DMS 273 (cell line): ENCODE measurements around the gene SAMD13.
"Not testable (repeated sequence)": the region's sequence is repeated elsewhere in the genome, so short reads cannot be mapped to it uniquely, and the experiment has no call there.

Source experiments
- DNase-seq: peaks from one replicate; lab custom pipeline; 2025; ENCODE audit not compliant: unreplicated experiment; lab: John Stamatoyannopoulos, UW

The SAMD13 gene

DNA sequence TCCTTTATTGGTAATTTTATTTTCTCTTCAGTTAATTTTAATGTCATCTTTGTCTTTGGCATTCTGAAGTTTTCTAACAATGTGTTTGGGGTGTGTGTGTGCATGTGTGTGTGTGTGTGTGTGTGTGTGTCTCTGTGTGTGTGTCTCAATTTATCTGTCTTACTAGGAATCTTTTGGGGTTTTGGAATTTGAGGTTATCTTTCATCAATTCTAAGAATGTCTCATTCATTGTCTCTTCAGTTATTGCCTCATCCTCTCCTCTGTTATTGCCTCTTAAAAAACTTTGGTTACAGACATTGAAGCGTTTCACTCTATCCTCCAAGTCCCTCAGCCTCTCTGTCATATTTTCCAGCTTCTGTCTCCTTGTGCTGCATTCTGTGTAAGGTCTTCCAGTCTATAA, 18.1 kb upstream of the SAMD13 start:
- DNase-seq = no peak

DNA sequence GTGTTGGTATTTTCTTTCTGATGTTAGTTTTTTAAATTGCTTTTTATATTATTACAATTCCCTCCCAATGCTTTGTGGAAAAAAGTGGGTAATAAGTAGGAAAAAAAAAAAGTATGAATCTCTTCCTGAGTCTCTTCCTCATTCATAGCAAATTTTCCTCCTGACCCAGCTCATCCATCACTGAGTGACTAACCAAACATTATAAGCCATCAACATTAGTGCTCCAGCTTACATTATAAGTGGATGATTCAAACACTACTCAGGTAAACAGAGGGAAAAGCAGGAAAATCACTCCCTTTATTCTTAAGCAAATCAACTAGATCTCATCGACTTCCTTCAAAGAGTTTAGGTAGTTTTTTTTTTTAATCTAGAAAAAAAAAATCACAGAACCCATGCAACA, 15.4 kb upstream of the SAMD13 start:
- DNase-seq = no peak

DNA sequence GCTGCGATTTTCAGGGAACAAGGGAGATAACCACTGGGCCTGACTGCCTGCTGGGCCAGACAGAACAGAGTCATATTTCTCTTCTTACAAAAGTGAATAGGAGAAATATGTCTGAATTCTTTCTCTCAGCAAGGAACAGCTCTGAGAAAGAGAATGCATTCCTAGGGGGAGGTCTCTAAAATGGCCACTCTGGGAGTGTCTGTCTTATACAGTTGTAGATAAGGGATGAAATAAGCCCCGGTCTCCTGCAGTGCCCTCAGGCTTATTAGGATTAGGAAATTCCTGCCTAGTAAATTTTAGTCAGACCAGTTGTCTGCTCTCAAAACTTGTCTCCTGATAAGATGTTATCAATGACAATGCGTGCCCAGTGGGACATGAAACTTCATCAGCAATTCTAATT, 14.1 kb upstream of the SAMD13 start:
- DNase-seq = not testable (repeated sequence)

DNA sequence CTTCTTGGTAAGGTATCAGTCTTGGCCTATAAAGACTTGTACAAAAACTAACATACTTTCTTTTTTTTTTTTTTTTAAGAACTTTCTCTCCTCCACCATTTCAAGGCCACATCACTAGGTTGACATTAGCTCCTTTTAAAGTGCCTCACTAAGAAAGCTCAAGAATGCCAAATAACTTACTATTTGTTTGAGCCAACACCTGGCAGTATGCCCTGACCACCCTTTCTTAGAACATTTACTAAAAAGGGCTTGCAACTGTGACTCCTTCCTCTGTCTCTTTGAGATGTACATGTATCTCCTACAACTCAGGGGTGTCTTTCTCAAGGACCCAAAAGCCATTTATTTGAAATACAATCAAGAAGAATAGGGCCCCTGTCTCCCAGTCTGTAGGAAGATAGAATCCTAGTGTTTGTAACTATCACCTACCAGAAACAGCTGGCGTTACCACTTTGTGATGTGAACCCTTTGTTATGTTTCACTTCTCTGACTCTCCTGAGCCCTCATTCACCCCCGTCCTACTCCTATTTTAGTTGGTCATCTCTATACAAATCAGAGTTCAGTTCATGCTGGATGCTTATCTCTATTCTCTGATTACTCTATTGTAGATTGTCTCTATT, 12.2 kb upstream of the SAMD13 start:
- no peak for DNase-seq

DNA sequence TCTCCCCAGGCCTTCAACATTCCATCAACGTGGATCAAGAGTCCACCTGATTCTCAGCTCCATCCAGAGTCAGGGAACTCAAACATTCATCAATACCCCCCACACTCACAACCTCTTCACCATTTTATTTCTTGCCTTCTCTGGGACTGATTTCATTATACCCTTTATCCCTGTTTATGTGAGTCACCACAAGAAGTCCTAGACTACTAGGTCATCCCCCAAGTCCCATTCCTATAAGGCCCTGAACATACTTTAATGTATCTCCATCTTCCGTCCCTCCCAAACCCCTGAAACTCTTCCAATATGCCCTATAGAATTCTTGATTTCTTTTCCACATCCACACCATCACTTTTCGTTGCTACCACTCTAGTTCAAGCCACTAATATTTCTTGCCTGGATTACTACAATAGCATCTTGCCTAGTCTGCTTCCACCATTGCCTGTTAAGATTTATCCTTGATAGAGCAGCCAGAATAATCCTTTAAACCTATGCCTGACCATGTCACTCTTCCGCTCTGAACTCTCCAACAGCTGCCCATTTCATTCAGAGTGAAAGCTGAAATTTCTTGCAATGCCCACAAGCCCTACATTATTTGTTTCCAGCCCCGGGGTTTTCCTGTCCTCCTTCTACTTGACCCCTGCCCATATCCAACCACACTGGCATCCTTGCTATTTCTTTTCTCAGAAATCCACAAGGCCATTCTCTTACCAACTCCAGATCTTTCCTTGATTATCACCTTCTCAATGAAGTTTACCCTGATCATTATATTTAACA, 9.4 kb upstream of the SAMD13 start:
- no peak for DNase-seq

DNA sequence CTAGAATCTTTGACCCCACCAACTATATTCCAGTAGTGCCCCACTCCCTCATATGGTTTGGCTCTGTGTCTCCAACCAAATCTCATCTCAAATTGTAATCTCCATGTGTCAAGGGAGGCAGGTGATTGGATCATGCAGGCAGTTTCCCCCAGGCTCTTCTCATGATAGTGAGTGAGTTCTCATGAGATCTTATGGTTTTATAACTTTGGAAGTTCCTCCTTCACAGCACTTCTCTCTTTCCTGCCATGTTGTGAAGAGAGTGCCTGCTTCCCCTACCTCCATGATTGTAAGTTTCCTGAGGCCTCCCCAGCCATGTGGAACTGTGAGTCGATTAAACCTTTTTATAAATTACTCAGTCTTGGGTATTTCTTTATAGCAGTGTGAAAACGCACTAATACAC, 7.7 kb upstream of the SAMD13 start:
- no peak for DNase-seq

DNA sequence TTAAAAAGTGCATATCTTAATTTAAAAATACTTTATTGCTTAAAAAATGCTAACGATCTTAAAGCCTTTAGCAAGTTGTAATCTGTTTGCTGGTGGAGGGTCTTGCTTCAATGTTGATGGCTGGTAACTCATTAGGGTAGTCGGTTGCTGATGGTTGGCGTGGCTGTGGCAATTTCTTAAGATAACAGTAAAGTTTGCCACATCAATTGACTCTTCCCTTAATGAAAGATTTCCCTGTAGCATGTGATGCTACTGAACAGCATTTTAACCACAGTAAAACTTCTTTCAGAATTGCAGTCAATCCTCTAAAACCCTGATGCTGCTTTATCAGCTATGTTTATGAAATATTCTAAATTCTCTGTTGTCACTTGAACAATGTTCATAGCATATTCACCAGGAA, 6.8 kb upstream of the SAMD13 start:
- no peak for DNase-seq

DNA sequence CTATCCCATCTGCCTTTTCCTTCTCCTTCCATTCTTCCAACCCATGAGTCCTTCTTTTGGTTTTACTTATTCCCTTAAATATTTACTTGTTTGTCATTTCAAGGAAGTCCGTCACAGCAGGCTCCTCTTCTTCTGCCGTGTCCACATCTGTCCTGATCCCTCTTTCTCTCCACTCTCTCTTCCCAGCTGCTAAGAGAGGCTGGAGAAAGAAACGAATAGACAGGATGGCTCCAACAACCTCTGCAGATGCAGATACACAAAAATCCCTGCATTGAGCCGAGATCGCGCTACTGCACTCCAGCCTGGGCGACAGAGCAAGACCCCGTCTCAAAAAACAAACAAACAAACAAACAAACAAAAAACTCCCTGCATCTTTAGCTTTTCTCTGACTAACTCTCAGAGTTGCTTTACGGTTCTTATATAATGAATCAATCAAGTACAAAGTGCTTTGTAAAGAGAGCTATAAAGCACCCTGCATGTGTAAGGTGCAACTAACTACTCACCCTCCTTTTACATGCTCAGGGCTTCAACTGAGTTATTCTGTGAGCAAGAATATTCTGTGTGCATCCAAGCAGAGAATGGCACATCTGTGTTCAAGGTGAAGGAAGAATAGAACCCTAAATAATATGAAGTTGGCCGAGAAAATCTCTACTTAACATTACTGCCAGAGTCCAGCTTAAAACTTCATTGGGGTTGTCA, 3.8 kb upstream of the SAMD13 start:
- DNase-seq = peak; percentile 48

DNA sequence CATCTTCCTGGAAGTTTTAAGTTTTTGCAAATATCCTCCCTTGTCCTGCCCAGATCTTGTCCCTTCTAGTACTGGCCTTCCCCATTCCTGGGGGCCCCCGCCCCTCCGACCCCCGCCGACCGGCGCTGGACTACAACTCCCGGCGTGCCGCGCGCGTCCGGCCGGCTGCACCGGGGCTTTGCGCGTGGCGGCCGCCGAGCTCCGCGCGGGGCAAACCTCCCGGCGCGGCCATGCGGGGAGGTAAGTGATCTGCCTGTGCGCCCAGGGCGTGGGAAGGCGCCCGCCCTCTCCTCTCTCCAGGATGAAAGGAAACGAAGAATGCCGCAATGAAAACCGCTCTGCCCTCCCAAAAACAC, 3.2 kb upstream of the SAMD13 start:
- peak; percentile 82 for DNase-seq

DNA sequence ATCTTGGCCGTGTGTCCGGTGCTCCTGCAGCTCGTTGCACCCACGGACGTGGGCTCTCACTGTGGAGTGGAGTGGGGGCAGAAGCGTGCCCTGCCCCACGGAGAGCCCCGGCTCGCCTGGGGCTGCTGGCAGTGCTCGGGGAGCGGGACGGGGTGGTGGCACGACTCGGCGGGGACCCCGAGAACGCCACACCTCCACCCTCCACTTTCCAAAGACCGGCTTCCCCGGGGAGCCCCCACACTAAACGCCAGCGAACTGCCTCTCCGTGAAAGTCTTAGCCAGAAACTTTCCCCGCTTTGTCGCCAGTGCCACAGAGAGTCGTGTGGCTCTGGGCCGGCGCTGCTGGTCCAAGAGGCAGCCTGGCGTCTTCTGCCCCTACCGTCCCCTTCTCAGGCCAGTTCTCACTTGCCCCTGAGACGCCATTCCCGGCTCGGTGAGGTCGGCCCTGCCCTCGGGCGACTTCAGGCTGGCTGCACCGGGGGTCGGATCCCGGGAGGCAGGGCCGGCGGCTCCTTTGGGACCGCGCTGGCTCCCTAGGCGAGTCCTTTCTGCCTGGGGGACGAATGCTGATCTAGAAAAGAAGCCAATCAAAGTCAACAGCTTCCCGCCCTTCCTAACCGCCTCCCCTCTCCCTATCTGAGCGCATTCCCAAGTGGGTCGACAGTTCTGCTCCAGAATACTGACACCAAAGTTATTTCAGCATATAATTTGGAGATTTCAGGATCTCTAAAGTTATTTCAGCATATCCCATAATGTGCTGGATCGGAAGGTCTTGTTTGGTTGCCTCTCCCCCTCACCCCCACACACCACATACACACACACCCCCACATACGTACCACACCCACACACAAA, 2.6 kb upstream of the SAMD13 start:
- peak; percentile 64 for DNase-seq

DNA sequence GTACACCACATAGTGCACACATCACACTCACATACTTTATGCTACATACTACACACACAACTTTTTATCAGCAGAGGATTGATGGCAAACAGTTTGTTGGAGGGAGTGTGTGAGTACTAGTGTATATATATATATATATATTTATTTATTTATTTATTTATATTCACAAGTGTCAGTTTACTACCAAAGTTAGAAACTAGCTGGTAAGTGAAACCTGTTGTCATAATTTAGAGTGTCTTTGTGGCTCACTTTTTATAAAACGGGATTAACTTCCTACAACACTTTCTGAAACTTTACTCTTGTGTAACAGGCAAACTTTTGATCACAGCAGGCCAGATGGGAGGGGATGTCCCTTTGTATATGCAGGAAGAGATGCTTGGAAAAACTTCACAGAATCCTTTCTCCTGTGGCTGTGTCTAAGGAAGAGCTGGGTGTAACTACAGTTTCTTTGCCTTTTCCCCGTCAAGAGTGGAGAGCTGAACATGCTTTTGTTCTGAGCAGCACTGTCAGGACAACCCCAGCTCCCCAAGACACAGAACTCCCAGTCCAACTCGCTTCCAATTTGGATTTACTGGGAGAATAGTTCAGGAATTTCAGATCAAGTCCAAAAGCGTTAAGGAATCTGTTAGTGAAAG, 1.9 kb upstream of the SAMD13 start:
- DNase-seq = peak; percentile 43

DNA sequence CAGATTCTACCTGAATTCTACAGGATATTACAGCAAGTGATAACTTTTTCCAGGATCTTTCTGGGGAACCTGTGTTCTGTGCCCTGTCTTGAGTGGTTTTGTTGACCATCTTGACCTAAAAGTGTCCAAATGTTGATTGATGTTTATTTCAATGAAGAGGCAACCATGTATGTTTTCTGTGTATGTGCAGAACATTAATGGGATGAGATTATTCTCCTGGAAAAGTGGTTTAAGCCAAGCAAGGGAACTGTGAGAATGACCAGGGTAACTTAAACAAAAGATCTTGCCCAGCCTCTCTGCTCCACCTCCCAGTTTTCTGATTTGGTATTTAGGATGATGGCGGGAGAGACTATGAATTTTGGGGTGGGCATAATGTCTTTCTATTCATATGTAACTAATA, 1.0 kb upstream of the SAMD13 start:
- peak; percentile 10 for DNase-seq

DNA sequence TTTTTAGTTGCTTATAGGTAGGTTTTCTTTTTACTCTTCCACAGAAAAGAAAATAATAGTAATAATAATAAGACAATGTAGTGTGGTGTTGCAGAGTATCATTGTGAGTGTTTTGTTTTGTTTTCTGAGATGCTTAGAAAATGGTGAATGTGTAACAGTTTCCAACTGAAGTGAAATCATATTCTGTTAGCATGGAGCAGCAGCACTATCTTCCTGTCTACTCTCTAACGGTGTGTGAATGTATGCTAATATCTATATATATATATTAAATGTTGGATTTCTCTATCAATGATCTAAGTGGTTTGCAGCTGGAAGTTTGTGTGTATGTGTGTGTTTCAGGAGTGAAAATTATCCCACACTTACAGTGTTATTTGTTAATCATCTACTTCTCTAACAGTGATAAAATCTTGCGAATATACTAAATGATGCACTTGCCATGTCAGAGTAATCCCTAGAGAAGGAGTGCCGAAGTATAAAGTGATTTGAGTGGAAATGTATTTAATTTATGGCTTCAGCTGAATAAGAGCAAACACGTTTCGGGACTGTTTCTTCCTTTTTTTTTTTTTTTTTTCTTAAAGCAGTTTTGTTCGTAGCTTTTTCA, 377 bp downstream of the SAMD13 start:
- peak; percentile 47 for DNase-seq

DNA sequence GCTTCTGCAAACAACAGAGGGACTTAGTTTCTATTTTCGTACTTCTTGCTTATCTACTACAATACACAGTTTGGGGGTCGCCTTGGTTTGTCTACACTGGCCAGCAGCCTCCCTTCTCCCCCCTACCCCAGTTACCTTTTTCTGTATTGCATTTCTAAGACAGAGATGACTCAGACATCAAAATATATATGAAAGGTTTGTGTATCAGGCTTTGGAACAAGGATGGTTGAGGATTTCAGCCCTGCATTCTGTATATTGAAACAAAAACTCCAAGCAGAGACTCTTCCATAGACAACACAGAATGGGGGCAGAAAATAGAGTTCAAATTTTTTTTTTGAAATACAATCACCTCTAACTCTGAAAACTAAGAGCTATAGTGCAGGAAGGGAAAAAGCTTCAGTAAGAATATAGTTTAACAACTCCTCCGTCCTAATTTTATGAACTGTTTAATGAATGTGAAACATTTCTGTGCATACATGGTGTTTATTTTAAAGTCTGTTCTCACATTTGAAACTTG, 1.9 kb downstream of the SAMD13 start:
- no peak for DNase-seq

DNA sequence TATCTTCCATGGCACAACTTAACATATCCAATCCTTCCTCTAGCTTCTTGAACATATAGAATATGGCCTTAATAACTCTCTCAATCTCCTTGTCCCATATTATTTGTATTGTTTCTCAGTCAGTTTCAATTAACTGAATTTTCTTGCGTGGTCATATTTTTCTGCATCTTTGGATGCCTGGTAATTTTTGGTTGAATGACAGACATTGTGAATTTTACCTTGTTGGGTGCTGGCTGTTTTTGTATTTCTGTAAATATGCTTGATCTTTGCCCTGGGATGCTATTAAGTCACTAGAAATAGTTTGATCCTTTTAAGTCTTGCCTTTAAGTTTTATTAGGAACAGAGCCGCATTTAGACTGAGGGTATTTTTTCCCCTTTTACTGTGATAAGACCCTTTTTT, 5.9 kb downstream of the SAMD13 start:
- DNase-seq = no peak

DNA sequence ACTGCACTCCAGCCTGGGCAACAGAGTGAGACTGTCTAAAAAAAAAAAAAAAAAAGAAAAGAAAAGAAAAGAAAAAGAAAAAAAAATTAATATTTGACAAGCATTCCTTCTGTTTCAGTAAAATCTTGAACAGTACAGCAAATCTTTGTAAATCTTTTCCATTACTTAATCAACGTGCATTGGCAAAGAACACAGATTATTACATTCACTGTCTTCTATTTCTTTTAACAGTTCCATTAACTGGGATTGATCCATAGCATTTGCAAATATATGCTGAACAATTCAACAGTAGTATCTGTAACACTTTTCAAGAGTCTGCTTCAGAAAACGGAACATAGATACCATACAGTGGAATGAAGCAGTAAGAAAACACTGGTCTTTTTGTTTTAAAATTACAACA, 9.8 kb downstream of the SAMD13 start:
- DNase-seq = no peak

DNA sequence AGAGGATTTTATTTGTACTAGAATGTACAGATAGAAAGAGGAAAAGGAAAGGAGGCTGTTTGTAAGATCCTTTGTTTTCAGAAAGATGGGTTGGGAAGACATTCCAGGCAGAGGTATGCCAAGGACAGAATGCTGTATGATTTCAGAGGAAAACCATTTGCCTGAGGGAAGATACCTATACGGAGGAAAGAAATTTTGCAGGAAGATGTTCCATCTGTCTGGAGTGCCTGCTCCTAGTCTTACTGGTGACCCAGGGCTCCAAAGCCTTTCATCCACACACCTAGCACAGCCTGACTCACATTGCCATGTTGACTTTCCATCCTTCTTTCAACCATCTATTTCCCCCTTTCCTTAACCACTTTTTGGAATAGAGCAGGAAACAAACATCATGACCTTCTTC, 18.2 kb downstream of the SAMD13 start:
- DNase-seq = no peak

DNA sequence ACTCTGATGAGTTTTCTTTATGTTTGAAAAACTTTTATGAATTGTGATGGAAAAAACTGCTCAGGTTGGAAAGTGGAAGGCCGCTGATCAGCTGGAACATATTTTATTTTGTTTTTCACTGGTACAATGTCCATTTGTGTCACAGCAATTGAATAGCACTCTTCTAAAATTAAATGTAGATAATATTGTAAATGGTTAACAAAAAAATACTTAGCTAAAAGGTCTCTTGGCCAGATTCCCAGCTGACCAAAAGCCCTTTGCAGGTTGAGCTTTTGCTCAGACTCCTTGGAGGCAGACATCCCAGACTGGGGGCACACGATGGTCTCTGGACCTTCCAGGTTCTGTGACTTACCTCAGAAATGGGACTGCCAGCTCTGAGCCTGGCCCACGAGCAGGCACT, 26.3 kb downstream of the SAMD13 start:
- DNase-seq = no peak

DNA sequence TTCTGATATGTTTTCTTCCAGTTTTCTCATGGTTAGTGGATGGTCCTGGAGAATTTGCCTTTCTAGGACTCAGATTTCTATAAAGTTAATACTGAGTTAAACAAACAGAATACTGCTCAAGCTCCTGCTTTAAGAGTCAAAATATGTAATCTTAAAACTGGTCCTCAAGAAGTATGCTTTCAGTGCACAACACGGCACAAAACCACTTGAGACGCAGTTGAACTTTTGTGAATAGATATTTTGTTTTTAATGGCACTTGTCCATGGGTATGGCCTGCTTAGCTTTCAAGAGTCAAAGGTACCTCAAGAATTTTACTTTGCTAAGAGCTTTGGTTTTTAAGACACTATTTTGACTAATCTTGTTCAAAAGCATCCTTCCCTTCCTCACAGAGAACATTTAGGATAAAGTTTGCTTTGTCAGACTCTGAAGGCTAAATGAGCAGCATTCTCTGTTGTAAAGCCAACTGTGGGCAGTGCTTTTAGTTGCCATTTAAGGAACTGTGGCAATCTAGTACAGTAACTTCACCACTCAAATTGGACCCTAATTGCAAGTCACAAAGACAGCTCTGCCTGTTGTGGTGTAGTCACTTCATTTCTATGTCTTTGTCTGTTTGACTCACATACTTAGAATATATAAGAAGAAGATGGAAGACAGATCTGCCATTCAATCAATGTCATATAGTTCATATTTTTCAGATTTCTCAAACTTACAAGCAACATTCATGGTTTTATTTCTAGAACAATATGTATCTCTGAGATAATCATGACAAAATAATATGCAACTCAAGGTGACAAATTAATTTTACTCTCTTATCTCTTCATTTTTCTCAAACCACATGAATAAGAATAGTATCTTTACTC, 28.8 kb downstream of the SAMD13 start:
- no peak for DNase-seq
